DMS153 (cell line): ENCODE results near the gene AUTS2.

Experiments
- DNase-seq: peaks from one replicate; lab custom pipeline; 2025; lab: John Stamatoyannopoulos, UW

AUTS2 gene

GRCh38 chr7:70313271-70313670 lies 715.0 kb downstream of the AUTS2 start:
- no peak for DNase-seq

GRCh38 chr7:70313687-70314086 lies 715.4 kb downstream of the AUTS2 start:
- no peak for DNase-seq

GRCh38 chr7:70314221-70314620 lies 715.9 kb downstream of the AUTS2 start:
- DNase-seq, result no peak

GRCh38 chr7:70316745-70317144 lies 718.5 kb downstream of the AUTS2 start:
- no peak for DNase-seq

- DNase-seq, result no peak
These were observed 719.1 kb downstream of the AUTS2 start for GRCh38 chr7:70317356-70317755.

GRCh38 chr7:70318511-70318910 lies 720.2 kb downstream of the AUTS2 start:
- no peak for DNase-seq

GRCh38 chr7:70319057-70319456 lies 720.8 kb downstream of the AUTS2 start:
- DNase-seq, result no peak

- no peak for DNase-seq
These were observed 722.8 kb downstream of the AUTS2 start for GRCh38 chr7:70321016-70321590.

- no peak for DNase-seq
These were observed 724.6 kb downstream of the AUTS2 start for GRCh38 chr7:70322856-70323255.

- no peak for DNase-seq
These were observed 727.3 kb downstream of the AUTS2 start for GRCh38 chr7:70325509-70326101.

- no peak for DNase-seq
These were observed 736.0 kb downstream of the AUTS2 start for GRCh38 chr7:70334295-70334694.

- DNase-seq, result no peak
These were observed 736.6 kb downstream of the AUTS2 start for GRCh38 chr7:70334871-70335270.

GRCh38 chr7:70336536-70336935 lies 738.3 kb downstream of the AUTS2 start:
- DNase-seq, result no peak

GRCh38 chr7:70338015-70338414 lies 739.7 kb downstream of the AUTS2 start:
- DNase-seq, result no peak

GRCh38 chr7:70340236-70340635 lies 742.0 kb downstream of the AUTS2 start:
- no peak for DNase-seq

- no peak for DNase-seq
These were observed 743.2 kb downstream of the AUTS2 start for GRCh38 chr7:70341446-70341845.

GRCh38 chr7:70343519-70343918 lies 745.2 kb downstream of the AUTS2 start:
- DNase-seq, result no peak

- no peak for DNase-seq
These were observed 746.5 kb downstream of the AUTS2 start for GRCh38 chr7:70344726-70345125.

- DNase-seq, result no peak
These were observed 748.7 kb downstream of the AUTS2 start for GRCh38 chr7:70346844-70347462.

- DNase-seq, result no peak
These were observed 749.4 kb downstream of the AUTS2 start for GRCh38 chr7:70347463-70348254.

- DNase-seq, result no peak
These were observed 750.8 kb downstream of the AUTS2 start for GRCh38 chr7:70349031-70349430.

- no peak for DNase-seq
These were observed 751.5 kb downstream of the AUTS2 start for GRCh38 chr7:70349819-70350218.

GRCh38 chr7:70352088-70352487 lies 753.8 kb downstream of the AUTS2 start:
- DNase-seq, result no peak
